Activated CD4-positive, alpha-beta T cell treated with anti-CD3 and anti-CD28 coated beads for 24 hours (primary cell): ENCODE measurements around the gene C12orf56.
"Not testable (repeated sequence)": the region's sequence is repeated elsewhere in the genome, so short reads cannot be mapped to it uniquely, and the experiment has no call there.

Experiments used
- DNase-seq, 2 donors: peaks; one replicate each; pipeline ENCODE4 v3.0.0-alpha.2; 2020; ENCODE audit warnings: low read depth in 2 of 2

Gene C12orf56

DNA sequence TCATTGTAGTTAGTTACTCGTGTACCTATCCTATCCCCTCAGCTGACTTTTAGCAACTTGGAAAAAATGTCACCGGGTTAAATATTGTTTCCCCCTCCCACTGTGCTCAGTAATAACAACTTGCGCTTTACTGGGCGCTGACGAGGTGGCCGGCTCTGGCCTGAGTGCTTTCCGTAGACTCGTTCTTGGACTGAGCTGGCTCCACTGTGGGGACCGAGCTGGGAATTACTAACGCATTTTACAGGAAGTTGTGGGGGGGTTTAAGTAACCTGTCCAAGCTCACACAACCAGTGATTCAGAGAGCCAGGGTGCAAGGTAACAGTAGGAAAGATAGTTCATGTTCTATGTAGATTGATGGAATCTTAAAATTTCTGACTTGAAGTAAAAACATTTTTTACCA lies 86.0 kb downstream of the C12orf56 start:
- no peak for DNase-seq

DNA sequence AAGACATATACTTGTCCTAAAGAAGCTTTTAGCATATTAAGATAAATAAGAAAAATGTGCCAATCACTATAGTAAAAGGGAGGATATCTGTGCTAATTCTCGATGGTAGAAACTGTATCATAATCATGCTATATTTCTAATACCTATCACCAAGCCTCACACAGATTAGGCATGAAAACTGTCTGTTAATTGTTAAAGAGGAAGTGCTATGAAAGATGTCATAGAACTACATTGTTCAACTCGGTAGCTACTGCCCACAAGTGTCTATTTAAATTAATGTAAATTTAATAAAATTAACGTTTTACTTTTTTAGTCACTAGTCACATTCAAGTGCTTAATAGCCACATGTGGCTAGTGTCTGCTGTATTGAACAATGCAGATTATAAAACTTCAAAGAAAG lies 90.9 kb downstream of the C12orf56 start:
- DNase-seq, result no peak

DNA sequence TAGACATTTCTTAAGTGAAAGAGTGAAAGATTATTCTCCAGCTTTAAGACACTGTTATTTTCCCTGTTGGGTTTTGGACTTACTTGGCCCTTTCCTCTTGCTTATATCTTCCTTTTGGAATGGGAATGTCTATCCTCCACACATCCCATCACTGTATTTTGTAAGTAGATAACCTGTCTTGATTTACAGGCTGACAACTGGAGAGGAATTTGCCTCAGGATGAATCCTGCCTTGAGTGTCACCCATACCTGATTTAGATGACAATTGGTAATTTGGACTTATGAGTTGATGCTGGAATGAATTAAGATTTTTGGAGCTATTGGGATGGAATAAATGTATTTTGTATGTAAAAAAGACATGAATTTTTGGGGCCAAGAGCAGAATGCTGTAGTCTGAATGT lies 94.3 kb downstream of the C12orf56 start:
- no peak for DNase-seq

DNA sequence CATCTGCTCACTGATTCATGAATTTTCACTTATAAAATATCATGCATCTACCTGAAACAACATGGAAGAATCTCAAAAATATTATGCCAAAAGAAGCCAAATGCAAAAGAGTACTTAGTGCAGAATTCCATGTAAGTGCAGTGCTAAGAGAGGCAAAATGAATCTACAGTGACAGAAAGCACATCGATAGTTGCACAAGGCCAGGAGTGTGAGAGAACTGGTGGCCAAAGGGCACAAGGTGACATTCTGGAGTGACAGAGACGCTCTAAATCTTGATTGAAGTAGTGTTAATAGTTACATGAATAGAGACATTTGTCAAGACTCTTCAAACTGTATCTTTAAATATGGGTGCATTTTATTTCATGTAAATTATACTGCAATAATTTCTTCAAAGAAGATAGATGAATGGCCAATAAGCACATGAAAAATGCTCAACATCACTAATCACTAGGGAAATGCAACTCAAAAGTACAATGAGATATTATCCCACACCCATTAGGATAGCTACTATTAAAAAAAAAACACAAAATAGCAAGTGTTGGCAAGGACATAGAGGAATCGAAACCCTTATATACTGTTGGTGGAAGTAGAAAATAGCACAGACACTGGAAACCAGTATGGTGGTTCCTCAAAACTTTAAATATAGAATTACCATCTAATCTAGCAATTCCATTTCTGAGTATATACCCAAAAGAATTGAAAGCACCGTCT lies 96.7 kb downstream of the C12orf56 start:
- DNase-seq, result no peak

DNA sequence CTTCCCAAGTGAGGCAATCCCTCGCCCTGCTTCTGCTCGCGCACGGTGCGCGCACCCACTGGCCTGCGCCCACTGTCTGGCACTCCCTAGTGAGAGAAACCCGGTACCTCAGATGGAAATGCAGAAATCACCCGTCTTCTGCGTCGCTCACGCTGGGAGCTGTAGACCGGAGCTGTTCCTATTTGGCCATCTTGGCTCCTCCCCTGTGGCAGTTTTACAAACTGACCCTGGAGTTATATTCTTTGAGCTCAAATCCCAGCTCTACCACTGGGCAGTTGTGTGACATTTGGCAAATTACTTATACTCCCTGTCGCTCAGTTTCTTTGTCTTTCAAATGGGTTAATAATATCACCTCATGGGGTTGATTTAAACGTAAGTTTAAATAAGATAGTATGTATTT lies 97.4 kb downstream of the C12orf56 start:
- not testable (repeated sequence) for DNase-seq

DNA sequence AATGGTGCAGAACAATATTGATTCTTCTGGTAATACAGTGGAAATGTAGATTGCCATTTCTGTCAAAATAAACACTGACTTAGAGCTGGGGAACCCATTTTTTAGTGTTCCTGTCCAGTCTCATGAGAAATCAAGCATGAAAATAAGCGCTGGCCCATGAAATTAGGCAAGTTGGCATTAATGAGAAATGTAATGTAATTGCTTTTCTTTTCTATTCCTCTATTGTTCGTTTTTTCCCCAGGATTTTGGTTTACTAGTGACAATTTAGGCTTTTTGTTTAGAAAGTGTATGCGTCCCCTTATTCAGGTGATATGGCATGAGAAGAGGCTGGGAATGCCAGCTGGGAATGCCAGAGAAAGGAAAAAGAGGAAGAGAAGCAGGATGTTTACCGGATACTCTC lies 104.0 kb downstream of the C12orf56 start:
- DNase-seq, result no peak

DNA sequence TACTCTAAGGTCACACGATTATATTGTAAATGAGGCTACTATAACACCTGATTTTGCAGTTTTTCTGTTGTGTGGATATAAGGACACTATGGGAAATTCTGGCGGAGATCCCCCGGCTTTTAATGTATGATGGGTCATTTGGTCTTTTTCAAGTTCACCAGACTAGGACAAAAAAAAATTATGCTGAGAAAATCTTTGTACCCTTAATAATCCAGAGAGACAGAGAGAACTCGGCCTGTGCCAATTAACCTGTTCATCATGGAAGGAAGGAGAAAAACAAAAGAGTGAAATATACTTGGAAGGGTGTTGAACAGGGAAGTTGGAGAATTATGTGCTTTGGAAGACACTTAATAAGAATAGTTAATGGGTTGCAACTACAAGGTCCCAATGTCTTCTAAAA lies 106.3 kb downstream of the C12orf56 start:
- no peak for DNase-seq

DNA sequence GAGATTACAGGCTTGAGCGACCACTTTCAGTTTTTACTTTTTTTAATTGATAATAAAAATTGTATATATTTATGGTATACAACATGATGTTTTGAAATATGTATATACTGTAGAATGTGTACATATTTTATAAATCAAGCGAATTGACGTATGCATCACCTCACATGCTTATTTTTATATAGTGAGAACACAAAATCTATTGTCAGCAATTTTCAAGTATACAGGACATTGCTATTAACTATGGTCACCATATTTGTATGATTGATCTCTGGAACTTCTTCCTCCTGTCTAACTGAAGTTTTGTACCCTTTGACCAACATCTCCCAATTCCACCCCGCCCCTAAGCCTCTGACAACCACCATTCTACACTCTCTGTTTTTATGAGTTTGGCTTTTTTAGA lies 112.1 kb downstream of the C12orf56 start:
- no peak for DNase-seq

DNA sequence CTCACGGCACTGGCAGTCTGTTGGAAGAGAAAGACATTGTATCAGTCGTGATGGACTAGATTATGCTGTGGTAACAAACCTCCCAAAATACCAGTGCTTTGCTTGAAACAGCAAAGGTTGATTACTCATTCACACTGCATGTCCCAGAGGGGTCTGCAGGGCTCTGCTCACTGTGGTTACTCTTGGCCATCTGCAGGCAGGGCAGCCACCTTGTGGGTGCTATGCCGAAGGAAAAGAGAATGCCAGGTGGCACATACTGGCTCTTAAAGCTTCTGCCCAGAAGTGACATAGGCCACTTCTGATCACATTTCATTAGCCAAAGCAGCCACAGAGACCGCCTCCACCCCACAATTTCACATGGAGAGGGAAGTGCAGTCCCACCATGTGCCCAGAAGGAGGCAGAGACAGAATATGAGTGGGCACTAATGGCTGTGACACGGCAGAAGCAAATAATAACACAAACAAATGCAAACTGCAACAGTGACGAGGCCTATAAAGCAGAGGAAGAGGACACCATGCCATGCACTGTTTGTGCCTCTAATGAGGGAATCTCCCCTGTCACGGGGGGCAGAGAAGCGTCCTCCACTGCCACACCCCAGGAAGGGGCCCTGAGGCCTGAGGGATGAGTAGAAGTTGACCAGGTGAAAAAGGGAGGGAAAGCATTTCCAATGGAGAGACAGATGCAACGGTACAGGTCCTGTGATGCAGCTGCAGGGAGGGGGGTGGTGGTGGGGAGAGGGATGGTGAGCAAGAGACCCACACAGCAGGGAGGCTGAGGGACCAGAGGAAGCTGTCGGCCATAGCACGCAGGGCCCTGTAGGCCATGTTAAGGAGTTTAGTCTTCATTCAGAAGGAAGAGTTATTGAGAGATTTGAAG lies 116.8 kb downstream of the C12orf56 start:
- DNase-seq, result no peak

DNA sequence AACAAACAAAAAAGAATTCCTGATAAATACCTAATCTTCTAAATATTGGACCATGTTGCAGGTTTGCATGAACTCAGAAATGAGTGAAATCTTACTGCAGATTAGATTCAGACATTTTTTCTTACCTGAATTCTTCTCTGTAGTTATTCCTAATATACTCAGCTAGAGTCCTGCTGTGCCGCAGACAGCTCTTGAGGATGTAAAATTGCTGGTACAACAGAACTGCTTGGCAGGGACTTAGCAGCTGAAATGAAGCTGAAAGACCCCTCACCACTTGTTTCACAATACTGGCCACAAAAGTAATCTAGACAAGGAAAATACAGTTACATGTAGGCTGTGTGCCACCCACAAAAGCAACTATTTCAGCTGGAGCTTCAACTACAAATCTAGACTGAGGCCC lies 120.1 kb downstream of the C12orf56 start:
- no peak for DNase-seq

DNA sequence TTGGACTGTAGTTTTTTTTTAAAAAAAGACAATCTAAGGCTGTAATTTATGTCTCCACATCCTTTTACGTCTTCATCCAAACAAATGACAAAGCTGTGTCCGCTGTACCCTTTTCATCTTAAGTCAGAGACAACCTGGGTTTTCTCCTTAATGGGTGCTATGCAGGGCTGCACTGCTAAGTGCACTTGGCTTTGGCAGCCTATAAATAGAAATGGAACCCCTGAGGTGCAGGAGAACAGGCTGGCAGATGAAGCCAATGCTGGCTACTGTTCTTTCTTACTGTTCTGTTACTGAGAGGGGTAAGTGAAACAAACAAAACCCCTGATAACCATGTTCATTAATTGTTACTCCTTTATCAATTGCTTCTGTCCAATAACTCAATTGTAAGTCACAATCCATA lies 121.4 kb downstream of the C12orf56 start:
- no peak for DNase-seq

DNA sequence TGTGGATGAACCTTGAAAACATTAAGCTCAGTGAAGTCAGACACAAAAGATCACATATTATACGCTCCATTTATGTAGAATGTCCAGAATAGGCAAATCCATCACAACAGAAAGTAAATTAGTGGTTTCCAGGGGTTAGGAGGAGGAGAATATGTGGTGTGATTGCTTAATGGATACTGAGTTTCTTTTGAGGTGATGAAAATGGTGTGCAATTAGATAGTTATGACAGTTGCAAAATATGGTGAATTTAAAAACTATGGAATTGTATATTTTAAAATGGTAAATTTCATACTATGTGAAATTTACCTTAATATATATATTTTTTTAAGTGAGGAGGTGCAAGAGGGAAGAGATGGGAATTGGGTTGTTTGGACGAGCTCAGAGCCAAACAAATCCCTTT lies 122.1 kb downstream of the C12orf56 start:
- no peak for DNase-seq

DNA sequence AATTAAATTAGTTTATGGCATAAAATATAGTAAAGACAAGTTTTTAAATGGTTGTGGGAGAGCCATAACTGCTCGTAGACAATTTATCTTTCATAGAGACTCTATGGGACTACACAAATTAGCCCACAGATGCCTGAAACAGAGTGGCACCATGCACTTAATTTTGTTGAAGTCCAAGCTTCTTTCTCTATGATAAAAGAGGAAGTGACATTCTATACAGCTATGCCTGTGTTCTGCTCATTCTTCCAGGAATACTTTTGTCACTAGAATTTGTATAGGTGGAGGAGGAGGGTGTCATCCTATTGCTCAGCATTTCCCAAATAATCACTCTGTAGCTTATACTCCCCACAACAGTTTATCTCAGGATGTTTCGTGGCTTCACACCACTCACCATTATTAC lies 124.7 kb downstream of the C12orf56 start:
- no peak for DNase-seq

DNA sequence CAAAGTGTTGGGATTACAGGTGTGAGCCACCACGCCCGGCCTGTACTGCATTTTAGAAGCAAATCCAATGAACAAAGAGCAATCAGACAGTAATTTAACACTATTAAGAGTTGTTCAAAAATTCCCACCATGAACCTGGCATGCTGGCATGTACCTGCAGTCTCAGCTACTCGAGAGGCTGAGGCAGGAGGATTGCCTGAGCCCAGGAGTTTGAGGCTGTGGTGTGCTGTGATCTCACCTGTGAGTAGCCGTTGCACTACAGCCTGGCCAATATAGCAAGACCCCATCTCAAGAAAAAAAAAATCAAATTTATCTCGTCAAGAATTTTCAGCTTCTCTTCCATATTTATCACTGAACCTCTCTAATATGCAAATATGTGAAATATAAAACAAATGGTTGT lies 128.7 kb downstream of the C12orf56 start:
- no peak for DNase-seq

DNA sequence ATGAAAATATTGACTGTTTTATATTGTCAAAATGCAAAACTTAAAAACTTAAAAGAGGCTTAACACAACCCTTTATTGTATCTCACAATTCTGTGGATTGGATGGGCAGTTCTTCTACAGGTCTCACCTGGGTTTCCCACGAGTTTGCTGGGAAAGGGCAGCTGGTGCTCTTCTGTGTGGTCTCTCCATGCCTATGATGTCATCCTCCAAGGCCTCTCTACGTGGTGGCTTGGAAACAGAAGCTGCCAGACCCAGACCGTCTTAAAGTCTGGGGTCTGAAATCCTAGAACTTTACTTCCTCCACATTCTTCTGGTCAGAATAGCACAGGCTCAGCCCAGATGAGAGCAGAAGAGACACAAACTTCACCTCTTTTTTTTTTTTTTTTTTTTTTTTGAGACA lies 132.0 kb downstream of the C12orf56 start:
- DNase-seq, result no peak

DNA sequence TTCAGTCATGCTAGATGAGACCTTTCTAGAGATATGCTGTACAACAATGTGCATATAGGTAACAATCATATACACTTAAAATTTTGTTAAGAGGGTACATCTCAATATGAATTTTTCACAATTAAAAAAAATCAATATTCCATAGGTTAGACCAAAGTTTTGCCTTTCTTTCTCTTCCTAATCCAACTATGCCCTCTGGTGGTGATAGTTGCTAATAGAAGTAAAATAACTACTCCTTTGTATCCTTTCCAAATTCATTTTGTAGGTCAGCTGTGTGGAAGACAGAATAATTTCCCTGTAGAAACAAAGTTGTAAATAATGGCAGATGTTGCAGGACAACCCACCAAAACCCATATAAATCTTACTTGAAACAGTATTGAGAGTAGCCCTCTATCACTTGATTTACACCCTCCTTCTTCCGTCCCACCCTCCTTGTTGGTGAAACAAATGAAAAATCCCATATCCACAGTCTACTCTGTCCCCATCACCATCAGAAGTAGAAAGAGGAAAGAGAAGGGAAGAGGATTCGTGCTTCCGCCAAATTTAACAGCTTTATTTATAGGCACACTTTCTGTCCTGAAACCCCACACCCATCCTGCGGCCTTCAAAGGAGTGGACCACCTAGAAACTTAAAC lies 134.3 kb downstream of the C12orf56 start:
- peak in 1 of 2 donors; percentile 14 for DNase-seq

DNA sequence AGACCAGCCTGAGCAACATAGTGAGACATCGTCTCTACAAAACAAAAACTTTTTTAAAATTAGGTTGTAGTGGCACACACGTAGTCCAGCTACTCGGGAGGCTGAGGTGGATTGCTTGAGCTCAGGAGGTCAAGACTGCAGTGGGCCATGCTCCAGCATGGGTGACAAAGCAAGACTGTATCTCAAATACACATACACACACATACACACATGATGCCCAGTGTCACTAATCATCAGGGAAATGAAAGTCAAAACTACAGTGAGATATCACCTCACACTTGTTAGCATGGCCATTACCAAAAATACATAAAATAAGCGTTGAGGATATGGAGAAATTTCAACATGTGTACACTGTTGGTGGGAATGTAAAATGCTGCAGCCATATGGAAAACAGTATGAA lies 135.3 kb downstream of the C12orf56 start:
- DNase-seq, result no peak

DNA sequence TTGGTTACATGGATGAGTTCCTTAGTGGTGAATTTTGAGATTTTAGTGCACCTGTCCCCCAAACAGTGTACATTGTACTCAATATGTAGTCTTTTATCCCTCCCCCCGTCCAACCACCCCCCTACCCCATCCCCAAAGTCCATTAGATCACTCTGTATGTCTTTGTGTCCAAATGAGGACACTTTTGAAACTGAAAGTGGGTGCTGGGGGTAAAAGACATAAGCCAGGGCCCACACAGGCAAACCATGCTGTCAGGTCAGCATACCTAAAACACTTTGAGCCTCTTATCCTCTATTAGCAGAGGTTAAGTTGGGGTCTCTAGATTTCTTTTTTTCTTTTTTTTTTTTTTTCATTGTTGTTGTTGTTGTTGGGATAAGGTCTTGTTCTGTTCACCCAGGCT lies 137.2 kb downstream of the C12orf56 start:
- DNase-seq, result no peak

DNA sequence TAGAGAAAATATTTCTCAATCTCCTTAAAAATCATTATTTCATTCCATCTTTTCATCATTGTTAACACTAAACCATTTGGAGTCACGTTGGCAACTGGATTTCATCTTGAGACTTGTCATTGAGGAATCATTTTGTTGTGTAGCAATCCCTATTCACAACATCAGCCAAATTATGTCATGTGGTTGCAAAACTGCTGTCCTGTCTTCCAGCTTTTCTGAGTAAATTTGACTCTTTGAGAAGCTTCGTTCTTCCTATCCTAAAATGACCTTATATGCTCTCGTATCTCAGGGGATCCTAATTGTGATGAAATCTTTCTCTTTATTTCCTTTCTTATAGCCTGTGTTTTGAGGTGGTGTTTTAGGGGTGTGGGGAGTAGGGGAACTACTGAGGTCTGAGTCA lies 137.9 kb downstream of the C12orf56 start:
- no peak for DNase-seq

DNA sequence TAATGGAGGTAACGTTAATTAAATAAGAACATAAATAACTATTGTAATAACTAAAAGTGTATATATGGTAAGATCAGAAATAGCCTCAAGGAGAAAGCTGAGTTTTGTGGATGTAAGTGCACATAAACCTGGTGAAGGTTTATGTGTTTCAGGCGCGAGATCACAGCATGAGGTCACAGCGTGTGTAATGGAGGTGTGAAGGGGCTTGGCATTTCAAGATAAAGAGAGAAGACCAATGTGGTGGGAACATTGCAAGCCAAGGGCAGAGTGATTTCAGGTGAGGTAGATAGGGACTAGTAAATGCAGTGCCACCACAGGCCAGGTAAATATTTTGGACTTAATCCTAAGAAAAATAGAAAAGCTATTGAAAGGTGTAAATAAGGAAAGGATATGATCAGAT lies 146.7 kb downstream of the C12orf56 start:
- no peak for DNase-seq

DNA sequence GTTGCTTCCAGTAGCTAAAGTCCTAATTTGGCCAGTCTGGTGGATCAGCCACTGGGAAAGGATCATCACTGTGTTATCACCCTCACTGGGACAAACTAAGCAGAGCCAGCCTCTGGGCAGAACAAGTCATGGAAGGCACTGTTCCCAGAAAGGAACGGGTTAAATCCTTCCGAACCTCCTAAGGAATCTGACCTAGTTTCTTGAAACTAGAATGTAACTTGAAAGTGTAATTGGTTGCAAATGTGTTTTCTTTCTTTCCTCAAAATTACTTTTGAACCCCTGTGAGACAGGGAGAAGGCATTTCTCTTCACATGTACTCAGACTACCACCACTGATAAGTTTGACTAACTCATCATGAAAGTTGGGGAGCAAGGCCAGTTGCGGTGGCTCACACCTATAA lies 149.8 kb downstream of the C12orf56 start:
- no peak for DNase-seq

DNA sequence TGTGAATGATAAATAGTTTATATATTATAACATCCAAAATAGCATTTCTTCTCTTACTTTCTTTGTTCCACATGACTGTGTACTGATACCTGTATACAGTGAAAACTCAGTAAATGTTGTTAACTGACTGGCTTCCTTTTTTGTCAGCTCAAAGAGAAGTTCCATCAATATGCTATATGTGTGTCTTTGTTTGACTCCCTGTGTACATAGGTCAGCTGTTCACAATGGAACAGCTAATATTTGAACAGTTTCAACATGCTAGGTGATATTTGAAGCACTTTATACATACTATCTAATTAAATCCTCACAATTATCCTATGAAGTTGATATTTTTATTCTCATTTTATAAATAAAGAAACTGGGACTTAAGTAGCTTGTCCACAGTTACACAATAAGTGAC lies 153.2 kb downstream of the C12orf56 start:
- DNase-seq, result no peak

DNA sequence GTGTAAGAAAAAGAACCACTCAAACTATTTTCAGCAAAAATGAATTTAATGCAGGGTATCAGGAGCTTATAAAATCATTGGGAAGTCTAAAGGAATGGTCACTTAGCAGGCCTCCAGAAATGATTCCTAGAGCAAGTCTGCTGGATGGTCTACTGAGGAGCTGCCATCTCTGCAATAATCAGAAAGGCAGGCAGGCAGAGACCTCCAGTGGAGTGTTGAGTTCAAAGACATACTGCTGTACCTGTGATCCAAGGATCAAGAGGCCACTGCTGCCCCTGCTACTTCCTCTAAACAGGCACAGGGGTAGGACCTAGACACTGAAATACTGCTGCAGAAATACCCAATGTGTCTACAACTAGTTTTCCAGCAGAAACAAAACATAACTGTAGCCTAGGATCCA lies 154.0 kb downstream of the C12orf56 start:
- no peak for DNase-seq
